GM19239 (cell line): ENCODE results near the gene PSENEN.

Experiments
- DNase-seq: peaks from one replicate; pipeline ENCODE4 v3.0.0; 2011; ENCODE audit warnings: low spot score; ENCODE audit not compliant: insufficient read length
- FAIRE-seq: peaks from 2 replicates; lab custom pipeline; 2011; peaks lifted over from hg19 to GRCh38; lab: Jason Lieb, UNC

Gene PSENEN

DNA sequence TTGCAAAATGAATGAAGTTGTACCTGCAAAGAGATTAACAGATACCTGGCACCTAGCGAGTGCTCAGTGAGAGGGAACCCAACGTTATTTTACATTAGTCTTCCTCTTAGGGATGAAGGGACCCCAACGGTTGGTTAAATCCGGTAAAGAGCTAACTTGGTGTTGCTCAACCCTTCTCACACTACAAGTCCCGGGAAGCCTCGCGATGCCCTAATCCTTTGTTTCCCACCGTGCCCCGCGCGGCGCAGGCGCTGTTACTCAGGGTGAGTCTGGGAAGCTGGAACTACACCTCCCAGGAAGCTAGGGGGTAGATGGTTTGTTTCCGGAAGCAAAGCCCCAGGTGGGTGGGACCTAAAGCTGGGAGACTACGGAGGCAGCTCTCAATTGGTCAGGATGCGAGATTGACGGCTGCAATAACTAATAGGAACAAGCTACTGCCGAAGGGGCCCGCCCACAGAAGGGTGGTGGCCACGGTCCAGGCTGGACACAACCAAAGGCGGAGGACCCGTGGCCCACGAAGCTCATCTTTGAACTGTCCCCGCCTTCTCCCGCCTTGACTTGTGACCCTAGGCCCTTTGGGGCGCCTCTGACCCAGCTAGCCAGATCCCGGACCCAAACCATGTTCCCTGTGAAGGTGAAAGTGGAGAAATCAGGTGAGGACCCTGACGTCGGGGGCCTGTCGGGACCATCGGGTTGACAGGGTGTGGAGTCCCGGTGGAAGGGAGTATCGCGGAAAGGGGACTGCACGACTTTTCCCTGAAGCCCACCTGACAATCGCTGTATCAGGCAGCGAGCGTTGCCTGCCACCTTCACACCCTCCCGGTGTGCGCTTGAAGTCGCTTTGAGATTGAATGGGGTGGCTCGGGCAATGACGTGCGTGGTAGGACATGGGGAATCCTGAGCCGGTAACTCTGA is 2.9 kb downstream of the PSENEN start, which contains the start of gene LIN37:
Gene LIN37, plus strand, starts transcription at position 471 of the 915 bp plus-strand sequence. Its CDS starts 149 bp downstream, at position 620.
- FAIRE-seq (peak; percentile 99), DNase-seq (peak; percentile 87)

DNA sequence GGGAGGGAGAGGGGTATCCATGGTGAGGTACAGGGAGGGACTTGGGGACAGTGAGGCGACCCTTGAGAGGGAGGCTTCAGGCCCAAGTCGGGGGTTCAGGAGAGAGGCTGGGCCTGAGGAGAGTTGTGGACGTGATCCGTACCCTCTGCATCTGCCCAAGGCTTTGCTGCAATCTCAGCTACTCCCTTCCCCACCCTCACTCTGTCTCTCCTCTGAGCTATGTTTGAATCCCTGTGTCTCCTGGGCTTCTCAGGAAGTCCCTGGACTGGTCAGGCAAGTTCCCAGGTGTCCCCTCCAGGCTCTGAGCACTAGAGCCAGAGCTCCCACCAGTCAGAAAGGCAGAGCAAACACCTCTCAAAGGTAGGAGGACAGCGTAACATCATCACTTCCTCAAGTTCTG is 4.7 kb downstream of the PSENEN start:
- FAIRE-seq (no peak), DNase-seq (no peak)

DNA sequence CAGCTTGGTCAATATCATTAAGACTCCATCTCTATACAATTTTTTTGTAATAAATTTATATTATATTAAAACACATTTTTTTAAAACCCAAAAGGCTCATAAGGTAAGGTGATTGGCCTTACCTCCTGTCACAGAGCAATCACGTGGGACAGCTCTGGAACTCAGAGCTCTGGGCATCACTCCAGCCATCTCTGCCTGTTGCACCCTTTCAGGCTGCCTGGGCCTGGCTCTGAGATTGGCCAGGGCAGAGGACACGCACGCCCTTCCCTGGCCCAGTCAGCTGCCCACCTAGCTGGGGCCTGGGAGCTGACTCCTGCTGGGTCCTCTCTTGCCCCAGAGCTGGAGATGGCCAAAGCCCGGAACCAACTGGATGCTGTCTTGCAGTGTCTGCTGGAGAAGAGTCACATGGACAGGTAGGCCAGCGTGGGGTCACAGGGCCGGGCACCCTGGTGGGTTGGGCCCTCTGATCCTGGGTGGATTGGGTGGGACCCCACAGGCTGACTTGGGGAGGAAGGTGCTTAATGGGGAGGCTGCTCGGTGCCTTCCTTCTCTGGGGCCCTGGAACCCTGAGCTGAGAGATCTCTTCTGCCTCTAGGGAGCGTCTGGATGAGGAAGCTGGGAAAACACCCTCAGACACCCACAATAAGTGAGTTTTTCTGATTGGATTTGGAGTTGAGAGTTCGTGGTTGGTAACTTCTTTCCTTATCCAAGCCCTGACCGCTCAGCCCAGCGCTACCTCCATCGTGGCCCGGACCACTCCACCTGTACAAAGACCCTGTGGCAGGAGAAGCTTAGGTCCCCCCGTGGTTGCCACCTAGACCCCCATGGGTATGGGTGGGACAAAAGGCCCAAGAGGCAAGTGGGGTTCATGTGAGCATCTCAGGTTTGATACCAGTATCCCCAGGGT is 6.6 kb downstream of the PSENEN start:
- DNase-seq: no peak
- FAIRE-seq: no peak

DNA sequence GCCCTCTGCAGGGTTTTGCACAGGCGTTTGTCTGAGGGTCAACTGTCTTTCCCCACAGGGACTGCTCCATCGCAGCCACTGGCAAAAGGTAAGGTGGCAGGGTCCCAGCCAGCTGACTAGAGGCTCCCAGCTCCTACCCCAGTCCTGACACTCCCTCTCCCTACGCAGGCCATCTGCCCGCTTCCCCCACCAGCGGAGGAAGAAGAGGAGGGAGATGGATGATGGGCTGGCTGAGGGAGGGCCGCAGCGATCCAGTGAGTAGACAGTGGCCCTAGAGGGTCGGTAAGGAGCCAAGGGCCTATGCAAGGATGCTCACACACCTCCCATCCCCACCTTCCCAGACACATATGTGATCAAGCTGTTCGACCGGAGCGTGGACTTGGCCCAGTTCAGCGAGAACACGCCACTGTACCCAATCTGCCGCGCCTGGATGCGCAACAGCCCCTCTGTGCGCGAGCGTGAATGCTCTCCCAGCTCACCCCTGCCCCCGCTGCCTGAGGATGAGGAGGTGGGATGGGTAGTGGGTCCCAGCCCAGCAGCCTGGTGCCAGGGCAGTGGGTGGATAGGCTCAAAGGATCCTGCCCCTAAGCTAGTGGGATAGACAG is 7.4 kb downstream of the PSENEN start:
- FAIRE-seq: no peak
- DNase-seq: no peak

DNA sequence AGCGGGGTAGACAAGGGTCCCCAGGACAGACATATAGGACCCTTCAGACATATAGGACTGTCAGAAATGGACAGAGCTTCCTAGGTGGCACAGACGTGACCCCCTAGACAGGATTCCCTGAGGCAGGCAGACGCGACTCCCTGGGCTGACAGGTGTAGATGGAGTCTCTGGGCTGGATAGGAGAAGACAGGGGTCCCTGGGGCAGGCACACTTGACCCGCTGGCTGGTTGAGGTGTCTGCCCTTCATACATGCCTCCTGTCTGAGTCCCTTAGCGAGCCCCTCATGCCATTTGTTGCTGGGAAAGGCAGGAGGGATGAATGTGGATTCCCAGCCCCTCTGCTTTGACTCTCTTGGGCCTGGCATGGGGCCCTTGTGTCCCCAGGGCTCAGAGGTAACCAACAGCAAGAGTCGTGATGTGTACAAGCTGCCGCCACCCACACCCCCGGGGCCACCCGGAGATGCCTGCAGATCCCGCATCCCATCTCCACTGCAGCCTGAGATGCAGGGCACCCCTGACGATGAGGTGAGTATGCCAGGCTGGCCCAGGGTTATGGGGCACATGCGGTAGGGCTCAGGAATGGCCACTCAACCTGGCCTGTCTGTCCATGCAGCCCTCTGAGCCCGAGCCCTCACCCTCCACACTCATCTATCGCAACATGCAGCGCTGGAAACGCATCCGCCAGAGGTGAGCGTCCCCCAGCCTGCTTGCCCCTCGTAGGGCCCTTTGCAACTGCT is 8.4 kb downstream of the PSENEN start:
- DNase-seq (no peak), FAIRE-seq (no peak)

DNA sequence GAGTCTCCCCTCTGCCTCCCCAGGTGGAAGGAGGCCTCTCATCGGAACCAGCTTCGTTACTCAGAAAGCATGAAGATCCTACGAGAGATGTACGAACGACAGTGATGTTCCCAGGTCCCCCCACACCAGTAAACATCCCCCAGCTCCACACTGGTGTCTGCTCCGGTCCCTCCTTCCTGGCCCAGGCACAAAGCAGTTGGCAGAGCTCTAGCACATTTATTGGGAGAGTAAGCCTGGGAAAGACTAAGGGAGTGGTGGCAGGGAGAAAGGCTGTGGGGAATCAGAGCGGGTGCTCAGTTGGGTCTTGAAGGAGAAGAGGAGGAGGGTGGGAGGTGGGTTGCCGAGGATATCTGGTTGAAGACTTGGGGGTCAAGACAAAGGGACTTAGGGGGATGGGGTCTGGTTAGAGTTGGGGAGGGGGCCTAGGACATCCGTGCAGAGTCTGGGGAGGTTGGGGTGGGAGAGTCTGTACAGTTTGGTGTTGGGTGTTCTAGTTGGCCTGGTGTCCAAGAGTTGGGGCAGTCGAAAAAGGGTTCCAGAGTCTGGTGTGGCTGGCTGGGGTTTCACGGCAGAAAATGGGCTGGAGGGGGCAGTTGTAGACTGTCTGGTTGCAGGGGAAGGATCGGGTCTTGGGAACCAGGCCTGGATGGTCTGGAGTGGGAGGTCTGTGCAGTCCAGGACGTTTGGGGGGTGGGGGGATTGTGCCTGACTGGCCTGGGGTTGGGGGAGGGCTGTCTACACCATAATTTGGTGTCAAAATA is 9.1 kb downstream of the PSENEN start:
- no peak for FAIRE-seq
- no peak for DNase-seq

DNA sequence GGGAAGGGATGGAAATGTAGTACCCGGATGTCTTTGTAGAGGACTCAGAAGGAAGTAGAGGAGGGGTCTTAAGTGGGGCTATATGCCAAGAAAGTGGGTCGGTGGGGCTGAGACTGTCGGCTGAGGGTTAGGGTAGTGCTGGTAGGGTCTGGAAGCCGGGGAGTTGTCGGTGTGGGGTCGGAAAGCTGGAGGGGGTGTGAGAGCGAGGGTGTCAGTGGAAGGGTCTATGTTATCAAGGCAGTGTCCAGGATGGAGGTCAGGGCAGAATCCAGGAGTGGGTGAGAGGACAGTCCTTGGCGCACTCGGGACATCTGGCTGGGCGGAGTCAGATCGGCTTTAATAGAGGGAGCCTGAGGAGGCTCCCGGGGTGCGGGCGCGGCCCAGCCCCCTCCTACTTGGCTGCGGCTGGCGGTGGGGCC is 9.7 kb downstream of the PSENEN start:
- DNase-seq (no peak), FAIRE-seq (no peak)

DNA sequence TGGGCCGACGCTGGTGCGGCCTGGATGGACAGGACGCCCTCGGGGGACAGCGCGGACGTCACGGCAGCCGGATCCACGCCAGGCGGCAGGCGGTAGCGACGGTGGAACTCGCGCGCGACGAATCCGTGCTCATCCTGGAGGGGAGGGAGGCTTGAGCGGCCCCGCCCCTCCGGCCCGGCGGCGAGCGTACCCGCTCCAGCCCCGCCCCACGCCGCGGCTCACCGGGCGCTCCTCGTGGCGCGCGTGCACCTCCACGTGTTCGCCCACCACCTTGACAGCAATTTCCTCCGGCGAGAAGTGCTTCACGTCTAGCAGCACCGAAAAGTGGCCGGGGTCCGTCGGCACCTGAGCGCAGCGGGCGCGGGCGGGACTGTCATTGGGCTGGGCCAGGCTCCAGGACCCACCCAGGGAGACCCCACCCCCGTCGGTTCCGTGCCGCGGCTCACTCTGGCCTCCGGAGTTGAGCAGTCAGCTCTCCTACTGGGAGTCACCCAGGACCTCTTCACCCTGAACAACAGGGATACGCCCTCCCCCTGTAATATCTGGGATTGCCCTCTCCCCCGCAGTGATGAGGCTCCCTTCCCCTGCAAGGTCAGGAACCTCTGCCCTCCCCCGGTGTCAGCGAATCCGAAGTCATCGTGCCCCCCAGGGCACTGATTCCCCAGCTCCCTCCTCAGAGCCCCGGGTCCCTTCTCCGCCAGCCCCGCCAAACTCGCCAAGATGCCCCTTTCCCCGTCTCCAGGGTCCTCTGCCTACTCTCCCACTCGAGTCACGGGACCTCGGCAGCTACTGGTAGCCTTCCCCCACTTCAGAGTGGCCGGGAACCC is 10.3 kb downstream of the PSENEN start:
- no peak for DNase-seq
- FAIRE-seq: no peak

DNA sequence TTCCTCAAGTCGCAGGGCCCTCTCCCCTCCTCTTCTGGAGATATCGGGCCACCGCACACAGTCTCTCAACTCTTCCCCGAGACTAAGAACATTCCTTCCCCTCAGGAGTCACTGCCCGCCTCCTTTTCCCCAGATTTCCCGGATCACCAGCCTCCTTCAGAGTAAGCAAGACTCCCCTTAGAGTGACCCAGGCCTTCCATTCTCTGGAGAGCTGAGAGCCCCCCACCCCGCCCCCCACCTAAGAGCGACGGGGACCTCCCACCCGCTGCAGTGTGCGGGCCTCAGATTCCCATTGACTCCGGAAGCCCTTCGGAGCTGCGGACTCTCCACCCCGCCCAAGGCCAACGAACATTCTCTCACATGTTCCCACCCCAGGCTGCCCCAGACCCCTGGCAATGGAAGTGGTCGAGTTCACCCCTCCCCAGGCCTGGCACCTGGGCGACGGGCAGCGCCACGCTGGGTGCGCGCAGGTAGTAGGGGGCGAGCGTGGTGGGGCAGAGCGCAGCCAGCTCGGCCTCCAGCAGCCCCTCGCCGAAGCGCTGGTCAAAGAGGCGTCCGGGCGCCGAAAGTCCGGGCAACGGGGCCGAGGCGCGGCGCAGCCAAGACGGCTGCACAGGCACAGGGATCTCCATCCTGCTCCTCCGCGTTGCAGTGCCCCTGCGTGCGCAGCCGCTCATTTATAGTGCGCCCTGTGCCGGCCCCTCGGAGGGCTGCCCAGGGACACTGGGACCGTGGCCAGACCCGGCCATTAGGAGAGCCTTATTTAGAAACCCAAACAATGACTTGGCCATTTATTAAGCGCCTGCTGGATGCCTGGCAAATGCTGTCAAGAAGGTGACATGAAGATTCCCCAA is 11.2 kb downstream of the PSENEN start, which contains the start of gene HSPB6:
Gene HSPB6, minus strand, starts transcription at position 653 of the 854 bp plus-strand sequence. Its CDS starts 21 bp downstream, at position 632.
- FAIRE-seq (no peak), DNase-seq (no peak)

DNA sequence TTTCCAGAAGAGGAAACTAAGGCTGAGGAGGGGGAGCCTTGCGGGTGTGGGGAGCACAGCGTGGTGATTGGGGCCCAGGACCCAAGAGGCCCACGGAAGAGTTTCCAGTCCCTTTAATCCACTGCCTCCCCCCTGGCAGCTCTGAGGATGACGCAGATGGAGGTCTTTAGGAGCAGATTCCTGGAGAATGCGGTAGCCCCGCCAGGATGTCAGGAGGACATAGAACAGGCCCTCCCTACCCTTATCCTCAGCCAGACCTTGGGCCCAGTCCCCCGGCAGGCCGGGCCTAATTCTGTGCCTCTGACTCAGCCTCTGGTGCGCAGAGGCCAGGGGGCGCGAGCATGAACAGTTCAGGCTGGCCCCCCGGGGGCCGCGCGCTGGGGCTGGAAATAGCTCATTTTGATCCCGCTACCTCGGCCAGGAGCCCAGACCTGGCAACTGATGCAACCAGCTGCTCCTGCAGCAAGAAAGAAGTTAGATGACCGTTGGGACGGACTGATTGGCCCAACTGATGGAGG is 11.8 kb downstream of the PSENEN start:
- no peak for DNase-seq
- no peak for FAIRE-seq

DNA sequence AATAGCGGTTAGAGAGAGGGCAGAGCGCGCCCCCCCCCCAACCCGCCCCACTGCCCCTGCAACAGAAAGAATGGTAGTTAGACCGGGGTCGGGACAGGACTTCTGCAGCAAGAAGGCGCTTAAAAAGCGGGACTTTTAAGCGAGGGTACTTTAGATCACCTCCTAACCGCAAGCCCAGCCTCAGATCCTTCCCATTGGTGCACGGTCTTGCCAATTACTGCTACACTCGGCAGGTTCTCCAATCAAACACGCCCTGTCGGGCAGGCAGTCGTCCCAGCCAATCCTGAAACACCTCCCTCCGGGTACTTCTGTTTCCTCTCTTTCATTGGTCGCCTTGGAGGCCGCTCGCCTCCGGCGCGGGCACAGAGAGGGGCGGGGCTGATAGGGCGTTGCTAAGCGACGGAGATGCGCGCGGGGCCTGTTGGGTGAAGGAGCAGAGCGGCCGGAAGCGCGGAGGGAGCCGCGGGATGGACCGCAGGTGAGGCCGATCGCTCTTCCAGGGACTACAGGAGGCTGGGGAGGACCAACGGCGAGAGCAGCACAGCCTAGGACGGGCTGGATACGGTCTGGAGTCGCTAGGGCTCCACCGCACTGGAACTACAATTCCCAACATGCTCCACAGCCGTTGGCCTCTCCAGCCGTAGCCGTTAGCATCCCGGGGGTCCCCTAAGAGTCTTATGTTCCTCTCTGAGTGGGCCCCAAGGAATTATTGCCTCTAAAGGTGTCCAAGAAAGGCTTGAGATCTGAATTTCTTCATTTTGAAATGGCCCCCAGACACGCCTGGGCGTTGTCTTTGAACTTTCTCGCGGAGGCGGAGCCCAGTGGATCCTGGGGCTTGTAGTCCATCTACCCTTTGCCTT is 12.5 kb downstream of the PSENEN start, which contains the start of gene PROSER3:
Gene PROSER3, plus strand, starts transcription at position 428 of the 860 bp plus-strand sequence. Its CDS starts 40 bp downstream, at position 468.
- peak; percentile 100 for FAIRE-seq
- peak; percentile 98 for DNase-seq

DNA sequence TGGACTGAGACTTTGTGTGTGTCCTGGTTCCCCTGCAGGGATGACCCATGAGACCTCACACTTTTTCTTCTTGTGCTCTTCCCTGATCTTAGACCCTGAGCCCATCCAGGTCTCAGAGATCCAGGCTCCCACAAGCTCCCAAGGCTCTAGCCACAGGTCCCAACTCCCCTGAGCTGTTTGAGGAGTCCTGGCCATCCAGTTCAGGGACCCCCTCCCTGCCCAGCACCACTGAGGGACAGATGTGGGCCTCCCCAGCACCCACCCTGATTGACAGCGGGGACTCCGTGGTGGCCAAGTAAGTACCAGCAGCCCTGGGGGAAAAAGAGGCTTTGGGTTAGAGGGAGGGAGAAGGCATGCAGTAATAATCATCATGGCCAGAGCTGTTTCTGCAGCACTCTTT is 14.2 kb downstream of the PSENEN start:
- FAIRE-seq: no peak

DNA sequence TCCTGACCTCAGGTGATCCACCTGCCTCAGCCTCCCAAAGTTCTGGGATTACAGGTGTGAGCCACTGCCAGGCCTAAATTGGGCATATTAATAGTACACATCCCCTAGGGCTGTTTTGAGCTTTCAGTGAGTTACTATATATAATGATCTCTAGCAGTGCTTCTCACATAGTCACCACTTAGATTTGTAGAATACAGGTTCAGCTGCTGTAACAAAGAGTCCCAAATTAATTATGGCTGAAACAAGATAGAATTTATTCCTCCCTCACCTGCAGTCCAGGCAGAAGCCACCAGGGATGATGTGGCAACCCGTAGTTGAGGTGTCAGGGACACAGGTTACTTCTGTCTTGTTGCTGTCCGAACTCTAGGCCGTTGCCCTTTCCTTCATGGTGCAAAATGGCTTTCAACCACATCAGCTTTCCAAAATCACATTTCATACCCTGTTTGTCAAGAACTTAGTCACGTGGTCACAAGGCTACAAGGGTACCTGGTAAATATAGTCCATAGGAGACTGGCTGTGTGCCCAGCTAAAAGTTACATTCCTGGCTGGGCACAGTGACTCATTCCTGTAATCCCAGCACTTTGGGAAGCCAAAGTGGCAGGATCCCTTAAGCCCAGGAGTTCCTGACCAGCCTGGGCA is 15.4 kb downstream of the PSENEN start:
- DNase-seq (no peak), FAIRE-seq (no peak)

More for the DNA sequence above, 14.2 kb downstream of the PSENEN start:
- no peak for DNase-seq

DNA sequence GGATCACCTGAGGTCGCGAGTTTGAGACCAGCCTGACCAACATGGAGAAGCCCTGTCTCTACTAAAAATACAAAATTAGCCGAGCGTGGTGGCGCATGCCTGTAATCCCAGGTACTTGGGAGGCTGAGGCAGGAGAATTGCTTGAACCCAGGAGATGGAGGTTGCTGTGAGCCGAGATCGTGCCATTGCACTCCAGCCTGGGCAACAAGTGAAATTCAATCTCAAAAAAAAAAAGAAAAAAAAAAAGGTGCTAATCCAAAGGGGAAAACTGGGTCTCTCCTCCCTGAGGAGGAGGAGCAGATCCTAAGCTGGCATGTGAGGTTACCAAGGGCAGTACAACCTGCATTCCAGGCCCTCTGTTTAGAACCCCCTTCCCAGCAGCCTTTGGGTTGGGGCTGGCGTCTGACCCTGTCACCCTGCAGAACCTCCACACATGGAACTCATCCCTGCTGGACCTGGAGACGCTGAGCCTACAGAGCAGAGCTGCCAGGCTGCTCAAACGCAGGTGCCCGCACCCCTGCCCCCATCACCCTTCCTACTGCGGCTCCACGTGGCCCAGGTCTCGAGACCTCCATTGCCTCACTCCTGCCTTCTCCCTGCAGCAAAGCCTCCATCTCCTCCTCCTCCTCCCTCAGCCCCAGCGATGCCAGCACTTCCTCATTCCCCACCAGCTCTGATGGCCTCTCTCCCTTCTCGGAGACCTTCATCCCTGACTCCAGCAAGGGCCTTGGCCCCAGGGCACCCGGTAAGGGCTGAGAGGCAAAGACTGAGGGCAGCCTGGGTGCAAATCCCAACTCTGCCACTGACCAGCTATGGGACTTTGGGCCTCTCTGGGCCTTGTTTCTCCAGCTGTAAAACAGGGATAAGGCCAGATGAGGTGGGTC is 19.2 kb downstream of the PSENEN start:
- no peak for FAIRE-seq

More for the DNA sequence above, 19.2 kb downstream of the PSENEN start:
- no peak for DNase-seq
